H1 (cell line): ENCODE measurements around the gene NPAT.
A peak's percentile ranks its signal among the peaks of the same experiment; 100 is the strongest.

ENCODE experiments used
- CHD2 ChIP-seq: IDR thresholded peaks from 2 replicates; pipeline ENCODE4 v1.6.1; 2012; ENCODE audit warnings: low read length, improper control_type of control experiment
- POLR2A ChIP-seq, 2 experiments: IDR thresholded peaks; 1 replicate in 1 of 2; 2 replicates in 1 of 2; pipeline ENCODE4 v1.6.1; 2011; ENCODE audit warnings: low read depth in 2 of 2, low read length in 2 of 2, mild to moderate bottlenecking in 2 of 2; ENCODE audit errors: control extremely low read depth in 1 of 2
- POLR2AphosphoS5 ChIP-seq: IDR thresholded peaks from 2 replicates; pipeline ENCODE4 v1.6.1; 2011; ENCODE audit warnings: low read depth, low read length
- TF ChIP-seq, protein P1 (sequence below), 3 experiments: IDR thresholded peaks; 1 replicate in 2 of 3; 2 replicates in 1 of 3; pipeline versions ENCODE4 v1.5.1 to v1.6.1; 2011; ENCODE audit warnings: low read length in 3 of 3, mild to moderate bottlenecking in 3 of 3, inconsistent platforms in 2 of 3, low read depth in 1 of 3, moderate library complexity in 1 of 3; ENCODE audit not compliant: insufficient read depth in 1 of 3; ENCODE audit errors: control extremely low read depth in 1 of 3

DNA sequence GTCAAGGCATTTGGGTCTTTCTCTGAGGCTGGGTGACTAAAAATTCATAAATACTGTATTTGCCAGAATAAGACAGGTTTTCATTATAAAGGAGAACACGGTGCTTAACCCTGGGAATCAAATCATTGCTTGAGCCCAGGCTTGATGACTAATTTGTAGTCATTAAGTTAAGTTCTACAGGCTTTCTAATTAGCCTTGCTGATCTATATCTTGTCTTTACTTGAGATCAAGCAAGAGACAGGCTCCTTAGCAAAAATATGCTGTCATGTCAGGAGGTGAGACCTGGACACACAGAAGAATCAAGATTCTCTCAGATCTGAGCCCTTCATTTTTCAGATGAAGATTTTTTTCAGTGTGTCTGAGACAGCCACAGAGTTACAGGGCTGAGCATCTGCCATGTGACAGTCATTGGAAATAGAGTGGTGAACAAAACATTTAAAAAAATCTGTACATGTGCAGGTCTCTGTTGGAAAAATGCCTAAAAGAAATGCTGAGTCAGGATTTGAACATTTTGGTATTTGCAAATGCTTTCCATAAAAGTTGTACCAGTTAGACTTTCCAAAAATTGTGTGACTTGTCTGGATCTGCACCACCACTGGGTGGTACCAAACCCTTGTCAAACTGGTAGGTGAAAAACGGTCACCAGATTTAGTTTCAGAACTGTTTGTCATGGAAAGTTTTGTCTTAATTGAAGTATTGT lies 86.4 kb downstream of the NPAT start:
- TF ChIP-seq POLR2A (IDR thresholded peaks at IDR 0.05; ENCODE audit: control extremely low read depth in 1 of 2, low read depth in 2 of 2, low read length in 2 of 2) (no peak), CHD2 (no peak), POLR2AphosphoS5 (no peak)
- TF ChIP-seq, protein P1, sequence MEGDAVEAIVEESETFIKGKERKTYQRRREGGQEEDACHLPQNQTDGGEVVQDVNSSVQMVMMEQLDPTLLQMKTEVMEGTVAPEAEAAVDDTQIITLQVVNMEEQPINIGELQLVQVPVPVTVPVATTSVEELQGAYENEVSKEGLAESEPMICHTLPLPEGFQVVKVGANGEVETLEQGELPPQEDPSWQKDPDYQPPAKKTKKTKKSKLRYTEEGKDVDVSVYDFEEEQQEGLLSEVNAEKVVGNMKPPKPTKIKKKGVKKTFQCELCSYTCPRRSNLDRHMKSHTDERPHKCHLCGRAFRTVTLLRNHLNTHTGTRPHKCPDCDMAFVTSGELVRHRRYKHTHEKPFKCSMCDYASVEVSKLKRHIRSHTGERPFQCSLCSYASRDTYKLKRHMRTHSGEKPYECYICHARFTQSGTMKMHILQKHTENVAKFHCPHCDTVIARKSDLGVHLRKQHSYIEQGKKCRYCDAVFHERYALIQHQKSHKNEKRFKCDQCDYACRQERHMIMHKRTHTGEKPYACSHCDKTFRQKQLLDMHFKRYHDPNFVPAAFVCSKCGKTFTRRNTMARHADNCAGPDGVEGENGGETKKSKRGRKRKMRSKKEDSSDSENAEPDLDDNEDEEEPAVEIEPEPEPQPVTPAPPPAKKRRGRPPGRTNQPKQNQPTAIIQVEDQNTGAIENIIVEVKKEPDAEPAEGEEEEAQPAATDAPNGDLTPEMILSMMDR (IDR thresholded peaks at IDR 0.05; ENCODE audit: control extremely low read depth in 1 of 3, insufficient read depth in 1 of 3, low read depth in 1 of 3, low read length in 3 of 3) = peak in 2 of 3 experiments; percentile 16 to 19; a peak in 2 of 4 replicates
